Astrocyte of the cerebellum (primary cell): ENCODE data around the gene TLR10.

ENCODE experiments used
- DNase-seq: peaks from one replicate; pipeline ENCODE4 v3.0.0-alpha.2; 2011; ENCODE audit warnings: low read depth
- H3K4me3 ChIP-seq: 2 replicates; pipeline ENCODE4 v1.5.1; 2011; ENCODE audit warnings: mild to moderate bottlenecking, low read depth, low read length, moderate library complexity
- CTCF ChIP-seq: IDR thresholded peaks from 2 replicates; pipeline ENCODE4 v1.5.1; 2012; ENCODE audit warnings: low read length, low read depth, moderate library complexity, mild to moderate bottlenecking; ENCODE audit errors: missing control alignments
- in situ Hi-C: cut with HindIII; loops from 2 replicates; pipeline ENCODE4 v1.10.0; 2017; ENCODE audit warnings: low sequenced_read_pairs

The TLR10 gene

GRCh38 chr4:38723114-38723513 lies 59.7 kb downstream of the TLR10 start:
- TF ChIP-seq CTCF: no peak
- DNase-seq: no peak
- H3K4me3 ChIP-seq: no peak overlapping the region
- in situ Hi-C loops: no loop called here
